ENCODE measurements around the gene GOLIM4. TPM values are rescaled to one million over a fixed set of nuclear protein-coding genes. Genes with fewer than 3 reads are reported as not detected.

GOLIM4 gene
- total and polyA plus RNA-seq, 11 donors, result 31.5 to 106 (median 65.5) TPM

DNA sequence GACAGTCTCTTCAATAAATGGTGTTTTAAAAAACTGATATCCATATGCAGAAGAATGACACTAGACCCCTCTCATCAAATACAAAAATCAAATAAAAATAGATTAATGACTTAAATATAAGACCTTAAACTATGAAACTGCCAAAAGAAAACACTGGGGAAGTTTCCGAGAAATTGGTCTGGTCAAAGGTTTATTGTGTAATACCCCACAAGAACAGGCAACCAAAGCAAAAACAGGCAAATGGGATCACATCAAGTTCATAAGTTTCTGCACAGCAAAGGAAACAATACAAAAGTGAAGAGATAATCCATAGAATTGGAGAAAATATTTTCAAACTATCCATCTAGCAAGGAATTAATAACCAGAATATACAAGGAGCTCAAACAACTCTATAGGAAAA lies 126.2 kb downstream of the GOLIM4 start:
- H3K27ac ChIP-seq, result peak overlapping the region in 1 of 12 donors; percentile 18
- H3K4me3 ChIP-seq, result no peak overlapping the region
- ATAC-seq (no peak), DNase-seq (no peak)
- H3K27me3 ChIP-seq, result no peaks in the 10 kb centered on the region
- TF ChIP-seq, protein P1, sequence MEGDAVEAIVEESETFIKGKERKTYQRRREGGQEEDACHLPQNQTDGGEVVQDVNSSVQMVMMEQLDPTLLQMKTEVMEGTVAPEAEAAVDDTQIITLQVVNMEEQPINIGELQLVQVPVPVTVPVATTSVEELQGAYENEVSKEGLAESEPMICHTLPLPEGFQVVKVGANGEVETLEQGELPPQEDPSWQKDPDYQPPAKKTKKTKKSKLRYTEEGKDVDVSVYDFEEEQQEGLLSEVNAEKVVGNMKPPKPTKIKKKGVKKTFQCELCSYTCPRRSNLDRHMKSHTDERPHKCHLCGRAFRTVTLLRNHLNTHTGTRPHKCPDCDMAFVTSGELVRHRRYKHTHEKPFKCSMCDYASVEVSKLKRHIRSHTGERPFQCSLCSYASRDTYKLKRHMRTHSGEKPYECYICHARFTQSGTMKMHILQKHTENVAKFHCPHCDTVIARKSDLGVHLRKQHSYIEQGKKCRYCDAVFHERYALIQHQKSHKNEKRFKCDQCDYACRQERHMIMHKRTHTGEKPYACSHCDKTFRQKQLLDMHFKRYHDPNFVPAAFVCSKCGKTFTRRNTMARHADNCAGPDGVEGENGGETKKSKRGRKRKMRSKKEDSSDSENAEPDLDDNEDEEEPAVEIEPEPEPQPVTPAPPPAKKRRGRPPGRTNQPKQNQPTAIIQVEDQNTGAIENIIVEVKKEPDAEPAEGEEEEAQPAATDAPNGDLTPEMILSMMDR (IDR thresholded peaks at IDR 0.05), result no peak
- TF ChIP-seq POLR2A (IDR thresholded peaks at IDR 0.05), result no peak
- 93 to 97% (median 95%) methylated on average over 1 of the region's 1 CpG for whole genome bisulfite sequencing, 4 donors
- H3K36me3 ChIP-seq, result no peaks in the 10 kb centered on the region
- no peaks in the 10 kb centered on the region for H3K9me3 ChIP-seq
- intact Hi-C loops (cut with DNase I), result no loop called here
- H3K4me1 ChIP-seq, result peaks cover 0 to 15% (median 0%) of the 10 kb centered on the region in 12 donors

DNA sequence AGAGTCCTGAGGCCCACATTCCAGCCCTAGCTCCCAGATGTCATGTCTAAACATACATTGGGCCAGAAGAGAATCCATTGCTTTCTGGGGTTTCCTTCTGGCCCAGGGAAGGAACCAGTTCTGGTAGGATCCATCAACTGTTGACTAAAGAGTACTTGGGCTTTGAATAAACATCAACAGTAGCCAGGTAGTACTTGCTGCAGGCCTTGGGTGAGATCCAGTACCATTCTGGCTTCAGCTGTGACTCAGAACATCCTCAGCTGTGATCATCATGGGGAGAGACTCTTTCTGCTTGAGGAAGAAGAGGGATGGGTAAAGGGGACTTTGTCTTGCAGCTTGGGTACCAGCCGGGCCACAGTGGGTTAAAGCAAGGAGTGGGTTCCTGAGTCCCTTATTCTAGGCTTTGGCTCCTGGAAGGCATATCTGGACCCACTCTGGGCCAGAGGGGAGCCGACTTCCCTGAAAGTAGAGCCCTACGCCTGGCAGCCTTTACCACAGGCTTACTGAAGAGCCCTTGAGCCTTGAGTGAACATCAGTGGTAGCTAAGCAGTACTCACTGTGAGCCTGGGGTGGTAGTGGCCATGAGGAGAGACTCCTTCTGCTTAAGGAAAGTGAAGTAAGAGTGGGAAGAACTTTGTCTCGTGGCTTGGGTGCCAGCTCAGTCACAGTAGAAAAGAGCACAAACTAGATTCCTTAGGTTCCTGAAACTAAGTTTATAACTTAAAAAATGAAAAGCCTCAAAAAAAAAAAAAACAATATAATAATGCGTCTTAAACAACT lies 128.3 kb downstream of the GOLIM4 start:
- Histone ChIP-seq H3K27ac (peak overlapping the region in 1 of 12 donors; percentile 19), H3K27me3 (no peaks in the 10 kb centered on the region), H3K4me1 (peaks cover 0 to 11% (median 0%) of the 10 kb centered on the region in 12 donors), H3K9me3 (no peaks in the 10 kb centered on the region), H3K4me3 (no peak overlapping the region), H3K36me3 (no peaks in the 10 kb centered on the region)
- ATAC-seq, result no peak
- intact Hi-C loops (cut with DNase I), result no loop called here
- DNase-seq, result no peak
- TF ChIP-seq, protein P1 (IDR thresholded peaks at IDR 0.05), result no peak
- WGBS, 4 donors, result 90 to 93% (median 92%) methylated on average over 4 to 5 of the region's 5 CpGs
